Bronchus fibroblast of lung (primary cell): ENCODE results near the gene SEC23A. TPM values are rescaled to one million over a fixed set of nuclear protein-coding genes. Genes with fewer than 3 reads are reported as not detected.

Experiments used
- total RNA-seq: library from RNA; depleted of rRNA; stranded (reverse); fragments of >200 nt; gene quantifications from 2 replicates; pipeline ENCODE4 v1.2.3, GENCODE V29; 2015

Gene SEC23A
- total RNA-seq: 205 and 253 TPM in 2 replicates

DNA sequence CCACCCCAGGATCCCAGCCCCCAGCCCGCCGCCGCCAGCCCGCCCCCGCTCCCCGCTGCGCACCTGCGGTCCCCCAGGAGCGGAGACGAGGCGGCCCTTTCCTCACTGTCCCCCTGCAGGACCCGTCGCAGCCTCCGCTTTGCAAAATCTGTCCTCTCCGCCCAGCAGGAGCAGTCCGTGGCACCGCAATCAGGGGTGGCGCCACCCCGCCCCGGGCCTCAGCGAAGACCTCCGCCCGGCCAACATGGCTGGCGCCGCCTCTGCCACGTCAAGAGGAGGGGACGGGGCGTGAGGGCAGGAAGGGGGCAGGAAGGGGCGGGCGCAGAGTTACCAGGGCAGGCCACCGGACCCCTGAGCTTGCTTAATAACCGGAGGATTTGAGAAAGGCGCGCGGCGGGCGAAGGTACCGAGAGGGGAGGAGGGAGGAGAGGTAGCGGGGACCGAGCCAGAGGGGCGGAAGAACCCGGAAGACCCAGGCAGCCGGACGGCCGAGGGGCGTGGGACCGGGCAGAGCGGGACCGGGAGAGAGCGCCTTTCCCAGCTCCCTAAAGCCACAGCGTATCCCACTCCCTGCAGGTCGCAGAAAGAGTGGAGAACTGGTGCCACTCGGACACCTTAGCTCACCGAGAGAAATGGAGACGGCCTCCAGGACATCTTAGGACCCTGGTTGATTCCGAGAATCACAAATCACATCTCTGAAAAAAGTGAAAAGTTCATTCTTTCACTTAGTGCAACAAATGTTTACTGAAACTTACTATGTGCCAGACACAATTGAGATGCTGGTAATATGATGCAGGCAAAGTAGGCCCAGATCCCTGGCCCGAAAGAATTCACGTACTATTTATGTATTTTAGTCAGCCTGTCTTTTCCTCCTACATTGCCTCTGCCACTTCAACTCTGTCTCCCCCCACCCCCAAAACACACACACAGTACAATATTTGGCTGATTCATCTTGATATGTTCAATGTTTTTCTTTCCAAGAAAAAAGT, at the start of gene SEC23A:
SEC23A (minus strand) TSS at position 267 of the 989 bp plus-strand sequence. CDS start 7,117 bp downstream, outside the sequence.

GRCh38 chr14:39114073-39114838, 11.2 kb upstream of the SEC23A start, which contains the start of gene GEMIN2:
GEMIN2 (plus strand) TSS chr14:39114323; CDS start chr14:39114339, 16 bp downstream.

Other genes starting within 250 kb of the SEC23A start
- gene GEMIN2, start 11.1 kb upstream of the SEC23A start, total RNA-seq: 19.0 and 22.2 TPM in 2 replicates
- 17.7 and 22.6 TPM in 2 replicates for gene TRAPPC6B, start 67.1 kb upstream of the SEC23A start, total RNA-seq
- 10.3 and 11.8 TPM in 2 replicates for gene PNN, start 72.0 kb upstream of the SEC23A start, total RNA-seq
- gene MIA2, start 130.7 kb upstream of the SEC23A start, total RNA-seq: 5.6 and 7.7 TPM in 2 replicates